Transverse colon (tissue), 4 donors: ENCODE results near the gene TMEM87A. TPM values are rescaled to one million over a fixed set of nuclear protein-coding genes. Genes with fewer than 3 reads are reported as not detected.
"Not testable (repeated sequence)": the region's sequence is repeated elsewhere in the genome, so short reads cannot be mapped to it uniquely, and the experiment has no call there.

Source experiments
- DNase-seq: peaks from one replicate; pipeline ENCODE4 v3.0.0-alpha.2; 2019
- H3K27ac ChIP-seq, 4 donors: fragments of 200-600 bp; sonication (generic); 2 replicates each; pipeline ENCODE4 v1.5.1; 2016 to 2018; ENCODE audit warnings: inconsistent platforms in 4 of 4
- H3K27me3 ChIP-seq: fragments of 200-600 bp; sonication (generic); 2 replicates; pipeline ENCODE4 v1.5.1; 2017; ENCODE audit warnings: inconsistent platforms
- H3K36me3 ChIP-seq, 4 donors: fragments of 200-600 bp; sonication (generic); 2 replicates each; pipeline ENCODE4 v1.5.1; 2017 to 2019; ENCODE audit warnings: inconsistent platforms in 4 of 4
- H3K4me1 ChIP-seq, 4 donors: fragments of 200-600 bp; sonication (generic); 2 replicates each; pipeline ENCODE4 v1.5.1; 2017 to 2020; ENCODE audit warnings: inconsistent platforms in 4 of 4
- H3K4me3 ChIP-seq, 4 donors: fragments of 200-600 bp; sonication (generic); 1 replicate in 1 of 4; 2 replicates in 3 of 4; pipeline versions ENCODE4 v1.5.1 to v1.6.1; 2017 to 2019; ENCODE audit warnings: inconsistent platforms in 4 of 4
- H3K9me3 ChIP-seq, 2 donors: fragments of 200-600 bp; sonication (generic); 2 replicates each; pipeline ENCODE4 v1.5.1; 2017 to 2019; ENCODE audit warnings: inconsistent platforms in 2 of 2
- CTCF ChIP-seq, 5 experiments: fragments of 200-600 bp in 3 of 5; fragments of 450-650 bp in 2 of 5; sonication (generic) in 3 of 5; IDR thresholded peaks; 1 replicate in 2 of 5; 2 replicates in 3 of 5; pipeline ENCODE4 v1.5.1; 2016 to 2017; ENCODE audit warnings: antibody characterized with exemption in 5 of 5, inconsistent platforms in 3 of 5, mild to moderate bottlenecking in 2 of 5, moderate library complexity in 1 of 5
- EP300 ChIP-seq: sonication (generic); formaldehyde crosslinking; IDR thresholded peaks from one replicate; pipeline ENCODE4 v1.6.1; 2017; ENCODE audit warnings: antibody characterized with exemption, low read depth
- POLR2A ChIP-seq: fragments of 450-650 bp; IDR thresholded peaks from one replicate; pipeline ENCODE4 v1.6.1; 2016; ENCODE audit warnings: antibody characterized with exemption, mild to moderate bottlenecking, moderate library complexity
- POLR2AphosphoS5 ChIP-seq, 3 donors: sonication (generic); formaldehyde crosslinking; IDR thresholded peaks; one replicate each; pipeline ENCODE4 v1.6.1; 2016; ENCODE audit warnings: antibody characterized with exemption in 3 of 3
- WGBS, 2 donors: methylation state at CpG; one replicate each; pipeline ENCODE4 v1.1.5; 2018; ENCODE audit warnings: low coverage in 1 of 2; 5-methylcytosine and 5-hydroxymethylcytosine counted together
- in situ Hi-C, 4 donors: fragments of 200-750 bp; cut with MboI; loops; one replicate each; pipeline versions ENCODE4 v1.15.0 to v1.15.1; 2017; ENCODE audit warnings: low sequenced_read_pairs in 3 of 4, low pct_ligation_motif_present in 1 of 4, low pct_unique_long_range_greater_than_20kb in 1 of 4
- intact Hi-C: fragments of 100-400 bp; cut with DNase I; formaldehyde crosslinking; loops from one replicate; pipeline ENCODE4 v1.15.1; 2023; ENCODE audit warnings: low total_unique reads
- total RNA-seq, 4 donors: library from RNA; depleted of rRNA; stranded (reverse); fragments of >200 nt; gene quantifications; one replicate each; pipeline ENCODE4 v1.1.0, GENCODE V29; 2016

TMEM87A gene
- total RNA-seq, 4 donors from 2014 or later: 93.1 to 110 (median 107) TPM

GRCh38 chr15:42231088-42231487, 42.1 kb downstream of the TMEM87A start:
- TF ChIP-seq EP300 (no peak), POLR2AphosphoS5 (IDR thresholded peaks at IDR 0.05) (no peak), POLR2A (no peak), CTCF (IDR thresholded peaks at IDR 0.05) (no peak)
- intact Hi-C loops (no loop called here), in situ Hi-C loops (no loop called here)
- Histone ChIP-seq H3K36me3 (peaks cover 0 to 70% (median 26%) of the 10 kb centered on the region in 4 donors), H3K27ac (no peak overlapping the region), H3K9me3 (no peaks in the 10 kb centered on the region), H3K4me1 (peaks cover 0 to 6% (median 2%) of the 10 kb centered on the region in 4 donors), H3K4me3 (no peak overlapping the region), H3K27me3 (no peaks in the 10 kb centered on the region)
- DNase-seq: no peak
- 92 to 93% methylated on average over 1 of the region's 1 CpG for WGBS, 2 donors

- H3K27ac ChIP-seq, H3K4me1 ChIP-seq, DNase-seq, in situ Hi-C loops, H3K4me3 ChIP-seq, H3K9me3 ChIP-seq, intact Hi-C loops, H3K27me3 ChIP-seq: not testable (repeated sequence)
- peaks cover 0 to 74% (median 25%) of the 10 kb centered on the region in 4 donors for H3K36me3 ChIP-seq
- WGBS, 2 donors: 87 to 96% methylated on average over 3 to 5 of the region's 5 CpGs
Observed at GRCh38 chr15:42228981-42229380, 44.3 kb downstream of the TMEM87A start.

GRCh38 chr15:42228036-42228435, 45.2 kb downstream of the TMEM87A start:
- intact Hi-C loops: no loop called here
- H3K36me3 ChIP-seq: peaks cover 0 to 68% (median 26%) of the 10 kb centered on the region in 4 donors
- no peak for DNase-seq

GRCh38 chr15:42226648-42227047, 46.6 kb downstream of the TMEM87A start:
- WGBS, 2 donors: 91 to 93% methylated on average over 5 of the region's 5 CpGs
- in situ Hi-C loops (no loop called here), intact Hi-C loops (loop anchor here (1.0 kb wide), 1 partner anchor 54 kb away; no protein-coding TSS in a partner anchor)
- peaks cover 0 to 4% (median 2%) of the 10 kb centered on the region in 4 donors for H3K4me1 ChIP-seq
- H3K9me3 ChIP-seq: no peaks in the 10 kb centered on the region
- no peak for DNase-seq
- TF ChIP-seq CTCF (IDR thresholded peaks at IDR 0.05) (no peak), EP300 (no peak), POLR2AphosphoS5 (IDR thresholded peaks at IDR 0.05) (no peak), POLR2A (no peak)
- no peaks in the 10 kb centered on the region for H3K27me3 ChIP-seq
- no peak overlapping the region for H3K4me3 ChIP-seq
- no peak overlapping the region for H3K27ac ChIP-seq
- H3K36me3 ChIP-seq: peaks cover 0 to 65% (median 26%) of the 10 kb centered on the region in 4 donors

More at GRCh38 chr15:42228036-42228435, 45.2 kb downstream of the TMEM87A start:
- TF ChIP-seq EP300 (no peak), POLR2AphosphoS5 (IDR thresholded peaks at IDR 0.05) (no peak), CTCF (IDR thresholded peaks at IDR 0.05) (no peak), POLR2A (no peak)
- Histone ChIP-seq H3K27me3 (no peaks in the 10 kb centered on the region), H3K4me3 (no peak overlapping the region), H3K27ac (no peak overlapping the region), H3K4me1 (peaks cover 0 to 4% (median 2%) of the 10 kb centered on the region in 4 donors), H3K9me3 (no peaks in the 10 kb centered on the region)
- 9 to 33% methylated on average over 1 of the region's 1 CpG for WGBS, 2 donors
- in situ Hi-C loops: no loop called here

GRCh38 chr15:42220216-42220615, 53.0 kb downstream of the TMEM87A start:
- Histone ChIP-seq H3K4me3 (no peak overlapping the region), H3K4me1 (no peaks in the 10 kb centered on the region), H3K27me3 (no peaks in the 10 kb centered on the region), H3K36me3 (peaks cover 0 to 65% (median 23%) of the 10 kb centered on the region in 4 donors), H3K27ac (no peak overlapping the region), H3K9me3 (no peaks in the 10 kb centered on the region)
- TF ChIP-seq POLR2AphosphoS5 (IDR thresholded peaks at IDR 0.05) (no peak), CTCF (IDR thresholded peaks at IDR 0.05) (no peak), POLR2A (no peak), EP300 (no peak)
- in situ Hi-C loops: no loop called here
- intact Hi-C loops: no loop called here
- DNase-seq: no peak
- 49 to 50% methylated on average over 2 of the region's 2 CpGs for WGBS, 2 donors
